KMS-11 (cell line): ENCODE measurements around the gene GRIN2C.

Source experiments
- H2AFZ ChIP-seq: fragments of 200-600 bp; sonication (generic); 2 replicates; pipeline ENCODE4 v1.6.1; 2016; ENCODE audit warnings: antibody characterized with exemption, mixed run types, low read depth
- H3K27ac ChIP-seq: fragments of 200-600 bp; sonication (generic); 2 replicates; pipeline ENCODE4 v1.6.1; 2016; ENCODE audit warnings: mild to moderate bottlenecking, mixed run types
- H3K27me3 ChIP-seq: fragments of 200-600 bp; sonication (generic); 2 replicates; pipeline ENCODE4 v1.6.1; 2017; ENCODE audit warnings: mild to moderate bottlenecking, low read depth, mixed run types, moderate library complexity; ENCODE audit not compliant: insufficient read depth
- H3K36me3 ChIP-seq: fragments of 200-600 bp; sonication (generic); 2 replicates; pipeline ENCODE4 v1.6.1; 2017; ENCODE audit warnings: mild to moderate bottlenecking, mixed run types; ENCODE audit not compliant: insufficient read depth
- H3K4me1 ChIP-seq: fragments of 200-600 bp; sonication (generic); 2 replicates; pipeline ENCODE4 v1.6.1; 2016; ENCODE audit warnings: mild to moderate bottlenecking, low read depth, mixed run types; ENCODE audit not compliant: poor library complexity, severe bottlenecking
- H3K4me2 ChIP-seq: fragments of 200-600 bp; sonication (generic); 2 replicates; pipeline ENCODE4 v1.7.0; 2016; ENCODE audit warnings: mild to moderate bottlenecking, mixed run types
- H3K4me3 ChIP-seq: fragments of 200-600 bp; sonication (generic); IDR thresholded peaks from 2 replicates; pipeline ENCODE4 v1.6.1; 2017; ENCODE audit warnings: low read depth, low read length, mixed read lengths; ENCODE audit not compliant: insufficient read depth
- H3K79me2 ChIP-seq: fragments of 200-600 bp; sonication (generic); 2 replicates; pipeline ENCODE4 v1.6.1; 2016; ENCODE audit warnings: low read depth, mixed run types; ENCODE audit not compliant: insufficient read depth
- H3K9ac ChIP-seq: fragments of 200-600 bp; sonication (generic); 2 replicates; pipeline ENCODE4 v1.6.1; 2016; ENCODE audit warnings: mild to moderate bottlenecking, mixed run types
- H4K20me1 ChIP-seq: fragments of 200-600 bp; sonication (generic); 2 replicates; pipeline ENCODE4 v1.6.1; 2016; ENCODE audit warnings: mild to moderate bottlenecking, mixed run types; ENCODE audit not compliant: insufficient read depth
- TF ChIP-seq, protein P1 (sequence below): fragments of 200-600 bp; sonication (generic); conservative IDR thresholded peaks from 2 replicates; pipeline ENCODE4 v1.6.1; 2017; ENCODE audit warnings: low read depth, mild to moderate bottlenecking, antibody characterized with exemption, low read length, moderate library complexity, mixed read lengths

Gene GRIN2C

DNA sequence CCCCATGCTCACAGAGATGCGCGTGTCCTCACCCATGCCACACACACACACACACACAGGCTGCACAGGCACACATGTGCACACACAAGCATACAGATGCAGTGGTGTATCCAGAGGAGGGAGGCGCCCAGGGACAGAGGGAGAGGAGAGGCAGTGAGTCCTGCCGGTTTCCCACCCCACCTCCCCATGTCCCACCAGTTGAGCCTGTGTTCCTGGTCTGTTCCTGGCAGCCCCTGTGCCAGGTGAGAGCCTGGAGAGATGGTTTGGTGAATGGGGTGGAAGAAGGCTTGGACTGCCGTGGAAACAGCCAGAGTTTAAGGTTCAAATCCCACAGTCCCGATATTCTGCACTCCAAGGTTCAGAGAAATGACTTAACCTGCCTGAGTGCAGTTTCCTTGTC, 44.0 kb upstream of the GRIN2C start:
- TF ChIP-seq, protein P1, sequence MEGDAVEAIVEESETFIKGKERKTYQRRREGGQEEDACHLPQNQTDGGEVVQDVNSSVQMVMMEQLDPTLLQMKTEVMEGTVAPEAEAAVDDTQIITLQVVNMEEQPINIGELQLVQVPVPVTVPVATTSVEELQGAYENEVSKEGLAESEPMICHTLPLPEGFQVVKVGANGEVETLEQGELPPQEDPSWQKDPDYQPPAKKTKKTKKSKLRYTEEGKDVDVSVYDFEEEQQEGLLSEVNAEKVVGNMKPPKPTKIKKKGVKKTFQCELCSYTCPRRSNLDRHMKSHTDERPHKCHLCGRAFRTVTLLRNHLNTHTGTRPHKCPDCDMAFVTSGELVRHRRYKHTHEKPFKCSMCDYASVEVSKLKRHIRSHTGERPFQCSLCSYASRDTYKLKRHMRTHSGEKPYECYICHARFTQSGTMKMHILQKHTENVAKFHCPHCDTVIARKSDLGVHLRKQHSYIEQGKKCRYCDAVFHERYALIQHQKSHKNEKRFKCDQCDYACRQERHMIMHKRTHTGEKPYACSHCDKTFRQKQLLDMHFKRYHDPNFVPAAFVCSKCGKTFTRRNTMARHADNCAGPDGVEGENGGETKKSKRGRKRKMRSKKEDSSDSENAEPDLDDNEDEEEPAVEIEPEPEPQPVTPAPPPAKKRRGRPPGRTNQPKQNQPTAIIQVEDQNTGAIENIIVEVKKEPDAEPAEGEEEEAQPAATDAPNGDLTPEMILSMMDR = no peak
- Histone ChIP-seq H4K20me1 (no peaks in the 10 kb centered on the region), H3K79me2 (no peaks in the 10 kb centered on the region), H3K27me3 (peaks cover 62% of the 10 kb centered on the region), H3K4me3 (no peak overlapping the region), H2AFZ (no peak overlapping the region), H3K4me2 (no peak overlapping the region), H3K27ac (no peak overlapping the region), H3K36me3 (no peaks in the 10 kb centered on the region), H3K4me1 (no peaks in the 10 kb centered on the region), H3K9ac (no peak overlapping the region)

DNA sequence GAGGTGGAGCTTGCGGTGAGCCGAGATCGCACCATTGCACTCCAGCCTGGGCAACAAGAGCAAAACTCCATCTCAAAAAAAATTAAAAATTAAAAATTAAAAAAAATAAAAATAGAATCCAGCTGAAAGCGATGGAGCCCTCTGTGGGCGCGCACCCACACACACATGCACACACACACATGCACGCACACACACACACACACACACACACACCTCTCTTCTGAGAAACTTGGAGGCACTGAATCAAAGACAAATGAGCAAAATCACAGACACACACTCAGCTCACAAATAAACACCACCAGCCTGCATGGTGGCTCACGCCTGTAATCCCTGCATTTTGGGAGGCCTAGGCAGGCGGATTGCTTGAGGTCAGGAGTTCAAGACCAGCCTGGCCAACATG, 43.3 kb upstream of the GRIN2C start:
- Histone ChIP-seq H3K9ac (no peak overlapping the region), H2AFZ (no peak overlapping the region), H3K27ac (no peak overlapping the region), H3K27me3 (peaks cover 62% of the 10 kb centered on the region), H3K4me2 (no peak overlapping the region), H3K79me2 (no peaks in the 10 kb centered on the region), H3K4me3 (no peak overlapping the region), H4K20me1 (no peaks in the 10 kb centered on the region), H3K36me3 (no peaks in the 10 kb centered on the region), H3K4me1 (no peaks in the 10 kb centered on the region)
- TF ChIP-seq, protein P1 = no peak

DNA sequence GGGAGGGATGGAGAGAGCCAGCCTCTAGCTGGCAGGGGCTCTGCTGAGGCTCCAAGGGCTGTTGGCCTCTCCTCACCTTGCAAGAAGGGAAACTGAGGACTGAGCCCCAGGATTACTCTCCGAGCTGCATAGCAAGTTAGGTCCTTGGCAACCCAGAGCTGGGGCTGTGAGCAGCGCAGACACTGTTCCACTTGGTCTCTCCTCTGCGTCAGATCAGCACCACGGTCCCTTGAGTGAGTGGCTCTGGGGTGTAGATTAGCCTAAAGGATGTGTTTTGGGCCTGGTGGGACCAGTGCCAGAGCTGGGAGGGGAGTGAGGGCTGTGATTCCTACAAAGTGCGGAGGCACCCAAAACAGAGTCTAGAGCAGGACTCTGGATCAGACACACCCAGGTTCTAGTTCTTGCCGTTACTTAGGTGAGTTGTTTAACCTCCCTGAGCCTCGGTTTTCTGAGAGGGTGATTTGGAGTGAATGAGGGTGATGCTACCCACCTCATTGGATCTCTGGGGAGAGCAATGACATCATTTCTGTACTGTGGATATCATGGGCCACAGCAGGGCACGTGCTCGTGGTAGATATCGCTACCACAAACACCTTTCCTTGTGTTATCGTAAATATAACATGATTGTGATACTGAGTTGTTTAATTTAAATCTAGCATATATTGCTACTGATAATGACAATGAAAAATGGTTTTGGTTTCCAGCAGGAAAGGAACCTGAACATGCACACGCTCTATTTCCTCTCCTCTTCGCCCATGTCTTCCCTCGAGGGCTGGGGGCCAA, 41.9 kb upstream of the GRIN2C start:
- H3K4me3 ChIP-seq = no peak overlapping the region
- H3K36me3 ChIP-seq = no peaks in the 10 kb centered on the region
- TF ChIP-seq, protein P1 = no peak
- H3K27ac ChIP-seq = no peak overlapping the region
- no peaks in the 10 kb centered on the region for H3K79me2 ChIP-seq
- H2AFZ ChIP-seq = no peak overlapping the region
- no peaks in the 10 kb centered on the region for H4K20me1 ChIP-seq
- no peaks in the 10 kb centered on the region for H3K4me1 ChIP-seq
- no peak overlapping the region for H3K4me2 ChIP-seq
- peaks cover 73% of the 10 kb centered on the region for H3K27me3 ChIP-seq
- no peak overlapping the region for H3K9ac ChIP-seq

DNA sequence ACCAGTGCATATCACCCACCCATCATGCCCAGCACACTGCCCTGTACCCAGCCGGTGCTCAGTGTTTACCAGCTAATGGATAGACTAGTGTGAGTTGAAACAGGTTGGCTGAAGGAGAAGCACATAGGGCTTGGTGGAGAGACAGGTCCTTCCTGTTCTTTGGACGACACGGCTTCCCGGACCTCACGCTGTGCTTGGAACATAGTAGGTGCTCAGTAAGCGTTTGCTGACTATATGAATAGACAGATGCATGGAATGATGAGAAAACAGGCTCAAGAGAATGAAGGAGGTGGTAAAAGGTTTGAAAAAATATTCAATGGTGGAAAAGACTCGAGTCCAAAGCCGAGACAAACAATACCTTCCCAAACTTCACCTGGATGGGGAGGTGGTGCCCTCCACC, 40.5 kb upstream of the GRIN2C start:
- Histone ChIP-seq H4K20me1 (no peaks in the 10 kb centered on the region), H3K4me3 (no peak overlapping the region), H2AFZ (no peak overlapping the region), H3K79me2 (no peaks in the 10 kb centered on the region), H3K4me1 (no peaks in the 10 kb centered on the region), H3K9ac (no peak overlapping the region), H3K4me2 (no peak overlapping the region), H3K27me3 (peaks cover 76% of the 10 kb centered on the region; the same call in 1 of the 2 replicates), H3K27ac (no peak overlapping the region), H3K36me3 (no peaks in the 10 kb centered on the region)
- TF ChIP-seq, protein P1 = no peak
